Activated CD4-positive, alpha-beta T cell treated with anti-CD3 and anti-CD28 coated beads, Interleukin-2, amount 10 ng/mL, durations not matched to agents 24 days and 14 days (primary cell): ENCODE measurements around the gene EFNA2. TPM values are rescaled to one million over a fixed set of nuclear protein-coding genes. Genes with fewer than 3 reads are reported as not detected.

Experiments
- DNase-seq: peaks from one replicate; pipeline ENCODE4 v3.0.0; 2022
- H3K27ac Mint-ChIP-seq: one replicate; pipeline ENCODE4 v1.8.0; 2022; ENCODE audit warnings: mild to moderate bottlenecking, mixed read lengths
- H3K27me3 Mint-ChIP-seq: one replicate; pipeline ENCODE4 v1.8.0; 2022; ENCODE audit warnings: mixed read lengths
- H3K36me3 Mint-ChIP-seq: one replicate; pipeline ENCODE4 v1.8.0; 2022; ENCODE audit warnings: low read depth, mild to moderate bottlenecking, mixed read lengths
- H3K4me1 Mint-ChIP-seq: one replicate; pipeline ENCODE4 v1.8.0; 2021; ENCODE audit warnings: mixed read lengths
- H3K4me3 Mint-ChIP-seq: one replicate; pipeline ENCODE4 v1.8.0; 2022; ENCODE audit warnings: mild to moderate bottlenecking, moderate library complexity, mixed read lengths
- H3K9me3 Mint-ChIP-seq: one replicate; pipeline ENCODE4 v1.8.0; 2021; ENCODE audit warnings: mixed read lengths
- intact Hi-C: fragments of 100-400 bp; cut with micrococcal nuclease; formaldehyde crosslinking; loops from one replicate; pipeline ENCODE4 v1.15.1; 2023
- total RNA-seq: library from RNA; stranded (reverse); gene quantifications from 2 replicates; pipeline ENCODE4 v1.2.3, GENCODE V29; 2022

Gene EFNA2
- total RNA-seq, 1 donor from 2014 or later: not detected

GRCh38 chr19:1252221-1252820, 33.4 kb upstream of the EFNA2 start:
- intact Hi-C loops: no loop called here
- Mint-ChIP-seq H3K9me3 (no peaks in the 10 kb centered on the region), H3K4me1 (peaks cover 17% of the 10 kb centered on the region), H3K27me3 (no peaks in the 10 kb centered on the region), H3K36me3 (peaks cover 42% of the 10 kb centered on the region), H3K4me3 (peak overlapping the region; percentile 97), H3K27ac (peak overlapping the region; percentile 90)
- peak; percentile 89 for DNase-seq

- H3K27ac Mint-ChIP-seq: peak overlapping the region; percentile 89
- no peaks in the 10 kb centered on the region for H3K27me3 Mint-ChIP-seq
- peaks cover 49% of the 10 kb centered on the region for H3K36me3 Mint-ChIP-seq
Observed at GRCh38 chr19:1252821-1253513, 32.7 kb upstream of the EFNA2 start.

GRCh38 chr19:1253514-1254080, 32.1 kb upstream of the EFNA2 start:
- intact Hi-C loops: no loop called here

More at GRCh38 chr19:1252821-1253513, 32.7 kb upstream of the EFNA2 start:
- DNase-seq: peak; percentile 88
- Mint-ChIP-seq H3K4me3 (peak overlapping the region; percentile 97), H3K9me3 (no peaks in the 10 kb centered on the region), H3K4me1 (peaks cover 20% of the 10 kb centered on the region)
- intact Hi-C loops: no loop called here

GRCh38 chr19:1254081-1254527, 31.6 kb upstream of the EFNA2 start:
- H3K27ac Mint-ChIP-seq: no peak overlapping the region
- intact Hi-C loops: no loop called here
- no peak overlapping the region for H3K4me3 Mint-ChIP-seq

More at GRCh38 chr19:1253514-1254080, 32.1 kb upstream of the EFNA2 start:
- no peaks in the 10 kb centered on the region for H3K9me3 Mint-ChIP-seq
- no peaks in the 10 kb centered on the region for H3K27me3 Mint-ChIP-seq
- peaks cover 24% of the 10 kb centered on the region for H3K4me1 Mint-ChIP-seq
- no peak for DNase-seq
- H3K27ac Mint-ChIP-seq: peak overlapping the region; percentile 89
- H3K36me3 Mint-ChIP-seq: peaks cover 50% of the 10 kb centered on the region
- H3K4me3 Mint-ChIP-seq: peak overlapping the region; percentile 97

GRCh38 chr19:1254530-1255185, 31.0 kb upstream of the EFNA2 start:
- peak overlapping the region; percentile 44 for H3K4me3 Mint-ChIP-seq
- H3K4me1 Mint-ChIP-seq: peaks cover 34% of the 10 kb centered on the region
- H3K27ac Mint-ChIP-seq: peak overlapping the region; percentile 73
- intact Hi-C loops: no loop called here
- peaks cover 55% of the 10 kb centered on the region for H3K36me3 Mint-ChIP-seq
- no peaks in the 10 kb centered on the region for H3K9me3 Mint-ChIP-seq
- DNase-seq: no peak
- no peaks in the 10 kb centered on the region for H3K27me3 Mint-ChIP-seq

More at GRCh38 chr19:1254081-1254527, 31.6 kb upstream of the EFNA2 start:
- peaks cover 55% of the 10 kb centered on the region for H3K36me3 Mint-ChIP-seq
- peaks cover 28% of the 10 kb centered on the region for H3K4me1 Mint-ChIP-seq
- H3K9me3 Mint-ChIP-seq: no peaks in the 10 kb centered on the region
- H3K27me3 Mint-ChIP-seq: no peaks in the 10 kb centered on the region
- no peak for DNase-seq

- intact Hi-C loops: no loop called here
- Mint-ChIP-seq H3K4me3 (peak overlapping the region; percentile 44), H3K27ac (peak overlapping the region; percentile 73), H3K9me3 (no peaks in the 10 kb centered on the region), H3K27me3 (no peaks in the 10 kb centered on the region), H3K4me1 (peaks cover 38% of the 10 kb centered on the region), H3K36me3 (peaks cover 55% of the 10 kb centered on the region)
- DNase-seq: no peak
Observed at GRCh38 chr19:1255186-1256161, 30.2 kb upstream of the EFNA2 start.

GRCh38 chr19:1256646-1257474, 28.8 kb upstream of the EFNA2 start:
- no peak for DNase-seq
- Mint-ChIP-seq H3K4me1 (peaks cover 40% of the 10 kb centered on the region), H3K27me3 (no peaks in the 10 kb centered on the region), H3K4me3 (peak overlapping the region; percentile 91), H3K36me3 (peaks cover 46% of the 10 kb centered on the region), H3K27ac (peak overlapping the region; percentile 73), H3K9me3 (no peaks in the 10 kb centered on the region)
- intact Hi-C loops: no loop called here

- H3K4me3 Mint-ChIP-seq: peak overlapping the region; percentile 91
- no peaks in the 10 kb centered on the region for H3K27me3 Mint-ChIP-seq
- DNase-seq: no peak
- H3K9me3 Mint-ChIP-seq: no peaks in the 10 kb centered on the region
- intact Hi-C loops: no loop called here
- peaks cover 42% of the 10 kb centered on the region for H3K4me1 Mint-ChIP-seq
- H3K27ac Mint-ChIP-seq: peak overlapping the region; percentile 73
- peaks cover 40% of the 10 kb centered on the region for H3K36me3 Mint-ChIP-seq
Observed at GRCh38 chr19:1257475-1258162, 28.1 kb upstream of the EFNA2 start.

GRCh38 chr19:1258163-1258492, 27.5 kb upstream of the EFNA2 start:
- peaks cover 43% of the 10 kb centered on the region for H3K4me1 Mint-ChIP-seq
- peak overlapping the region; percentile 91 for H3K4me3 Mint-ChIP-seq
- H3K9me3 Mint-ChIP-seq: no peaks in the 10 kb centered on the region
- H3K27ac Mint-ChIP-seq: peak overlapping the region; percentile 73
- DNase-seq: no peak
- H3K36me3 Mint-ChIP-seq: peaks cover 40% of the 10 kb centered on the region
- intact Hi-C loops: no loop called here
- no peaks in the 10 kb centered on the region for H3K27me3 Mint-ChIP-seq

- H3K36me3 Mint-ChIP-seq: peaks cover 35% of the 10 kb centered on the region
- no peaks in the 10 kb centered on the region for H3K9me3 Mint-ChIP-seq
- peak overlapping the region; percentile 95 for H3K27ac Mint-ChIP-seq
- H3K4me3 Mint-ChIP-seq: peak overlapping the region; percentile 91
- H3K27me3 Mint-ChIP-seq: no peaks in the 10 kb centered on the region
- H3K4me1 Mint-ChIP-seq: peaks cover 42% of the 10 kb centered on the region
- DNase-seq: no peak
- intact Hi-C loops: loop anchor here (1.0 kb wide), 1 partner anchor 9 kb away; no protein-coding TSS in a partner anchor
Observed at GRCh38 chr19:1258707-1259205, 26.9 kb upstream of the EFNA2 start.

GRCh38 chr19:1259206-1259875, 26.3 kb upstream of the EFNA2 start:
- intact Hi-C loops: loop anchor here (1.0 kb wide), 1 partner anchor 10 kb away; no protein-coding TSS in a partner anchor
- Mint-ChIP-seq H3K27ac (peak overlapping the region; percentile 95), H3K4me1 (peaks cover 42% of the 10 kb centered on the region), H3K36me3 (peaks cover 34% of the 10 kb centered on the region), H3K27me3 (no peaks in the 10 kb centered on the region), H3K9me3 (no peaks in the 10 kb centered on the region), H3K4me3 (peak overlapping the region; percentile 91)
- peak; percentile 94 for DNase-seq
